ENCODE measurements around the gene LINGO3. TPM values are rescaled to one million over a fixed set of nuclear protein-coding genes. Genes with fewer than 3 reads are reported as not detected.

LINGO3 gene
- total and polyA plus RNA-seq, 2 experiments from 2014 or later = 0.29 to 0.45 TPM

GRCh38 chr19:2324220-2324948, 16.4 kb upstream of the LINGO3 start:
- DNase-seq (ENCODE audit: low spot score) = no peak
- Histone ChIP-seq H3K36me3 (ENCODE audit: insufficient read depth) (no peaks in the 10 kb centered on the region), H3F3A (replicated peaks; ENCODE audit: low read depth) (0 out of 2 replicates have a peak, but pooled peaks cover 3% of the 10 kb centered on the region), H4K20me1 (replicated peaks; ENCODE audit: insufficient read depth) (peaks cover 6% of the 10 kb centered on the region; the same call in 1 of the 2 replicates), H3K27me3 (ENCODE audit: insufficient read depth) (no peaks in the 10 kb centered on the region), H3K4me2 (no peak overlapping the region), H3K27ac (ENCODE audit: low read depth) (no peak overlapping the region), H3K4me3 (no peak overlapping the region), H3K4me1 (ENCODE audit: insufficient read depth) (peaks cover 5% of the 10 kb centered on the region; the same call in 1 of the 2 replicates), H3K79me2 (replicated peaks; ENCODE audit: insufficient read depth) (peaks cover 35% of the 10 kb centered on the region), H3K9me2 (ENCODE audit: insufficient read depth) (no peaks in the 10 kb centered on the region), H2AFZ (no peak overlapping the region)
- peaks cover 32% of the 10 kb centered on the region for H3K36me3 Mint-ChIP-seq (ENCODE audit: low read depth)
- H3K4me1 Mint-ChIP-seq = peaks cover 15% of the 10 kb centered on the region
- no peak for ATAC-seq
- no peak for TF ChIP-seq REST (IDR thresholded peaks at IDR 0.05; ENCODE audit: unreplicated experiment)
- no peak for TF ChIP-seq EZH2phosphoT487 (IDR thresholded peaks at IDR 0.05; ENCODE audit: unreplicated experiment)
- TF ChIP-seq NANOG (IDR thresholded peaks at IDR 0.05; ENCODE audit: borderline replicate concordance) = no peak
- no peak for TF ChIP-seq EZH2 (IDR thresholded peaks at IDR 0.05; ENCODE audit: low read depth, unreplicated experiment)
- no peak for TF ChIP-seq JUNB (IDR thresholded peaks at IDR 0.05; ENCODE audit: unreplicated experiment)
- TF ChIP-seq ETS1 (IDR thresholded peaks at IDR 0.05) = no peak
- no peak for TF ChIP-seq ZNF114 (CRISPR knock-in tag; IDR thresholded peaks at IDR 0.05)
- no peak for TF ChIP-seq ZNF331 (CRISPR knock-in tag; IDR thresholded peaks at IDR 0.05; ENCODE audit: low read depth)
- no peak for TF ChIP-seq CREB1 (CRISPR knock-in tag; IDR thresholded peaks at IDR 0.05; ENCODE audit: low read depth)
- no peak for TF ChIP-seq CTCF (conservative IDR thresholded peaks at IDR 0.05; ENCODE audit: low read depth in 2 of 2)
- TF ChIP-seq ZNF462 (CRISPR knock-in tag; IDR thresholded peaks at IDR 0.05) = no peak
- TF ChIP-seq POLR2AphosphoS5 (IDR thresholded peaks at IDR 0.05; ENCODE audit: low read depth) = no peak
- TF ChIP-seq STAT1 (IDR thresholded peaks at IDR 0.05; ENCODE audit: unreplicated experiment) = no peak
- H3K27me3 Mint-ChIP-seq (ENCODE audit: insufficient read depth, low read depth, poor library complexity) = peaks cover 24% of the 10 kb centered on the region
- no peak overlapping the region for H3K27ac Mint-ChIP-seq
- 0 out of 3 replicates have a peak, but pooled peaks cover 2% of the 10 kb centered on the region for H3K9me3 Mint-ChIP-seq
- no peak overlapping the region for H3K4me3 Mint-ChIP-seq

All from GM23338 (cell line).